Measurements from ENCODE around the gene KDM5B. TPM values are rescaled to one million over a fixed set of nuclear protein-coding genes. Genes with fewer than 3 reads are reported as not detected.

KDM5B gene
- total RNA-seq, 2 donors from 2014 or later, result 14.6 to 18.5 TPM

- Histone ChIP-seq H3K27me3 (no peaks in the 10 kb centered on the region), H3K36me3 (peaks cover 66% of the 10 kb centered on the region), H3K9me3 (no peaks in the 10 kb centered on the region), H3K27ac (no peak overlapping the region), H3K4me1 (no peaks in the 10 kb centered on the region), H3K4me3 (no peak overlapping the region)
- no peak for TF ChIP-seq CTCF (IDR thresholded peaks at IDR 0.05)
- DNase-seq (ENCODE audit: low spot score), result no peak
These were observed 46.2 kb downstream of the KDM5B start for GRCh38 chr1:202762019-202762418.

- Histone ChIP-seq H3K4me3 (no peak overlapping the region), H3K27ac (no peak overlapping the region), H3K36me3 (peaks cover 66% of the 10 kb centered on the region), H3K27me3 (no peaks in the 10 kb centered on the region), H3K9me3 (no peaks in the 10 kb centered on the region), H3K4me1 (no peaks in the 10 kb centered on the region)
- TF ChIP-seq CTCF (IDR thresholded peaks at IDR 0.05), result no peak
- DNase-seq (ENCODE audit: low spot score), result no peak
These were observed 47.6 kb downstream of the KDM5B start for GRCh38 chr1:202760589-202760988.

GRCh38 chr1:202756391-202756790 is 51.8 kb downstream of the KDM5B start:
- no peak for TF ChIP-seq CTCF (IDR thresholded peaks at IDR 0.05)
- no peaks in the 10 kb centered on the region for H3K27me3 ChIP-seq
- no peak overlapping the region for H3K4me3 ChIP-seq
- no peaks in the 10 kb centered on the region for H3K4me1 ChIP-seq
- no peaks in the 10 kb centered on the region for H3K9me3 ChIP-seq
- no peak overlapping the region for H3K27ac ChIP-seq
- no peak for DNase-seq (ENCODE audit: low spot score)
- H3K36me3 ChIP-seq, result peaks cover 88% of the 10 kb centered on the region

- no peaks in the 10 kb centered on the region for H3K9me3 ChIP-seq
- DNase-seq (ENCODE audit: low spot score), result no peak
- no peaks in the 10 kb centered on the region for H3K27me3 ChIP-seq
- no peak overlapping the region for H3K4me3 ChIP-seq
- no peak for TF ChIP-seq CTCF (IDR thresholded peaks at IDR 0.05)
- no peaks in the 10 kb centered on the region for H3K4me1 ChIP-seq
- H3K27ac ChIP-seq, result no peak overlapping the region
- H3K36me3 ChIP-seq, result peaks cover 83% of the 10 kb centered on the region
These were observed 53.9 kb downstream of the KDM5B start for GRCh38 chr1:202754293-202754692.

- DNase-seq (ENCODE audit: low spot score), result no peak
- Histone ChIP-seq H3K27ac (no peak overlapping the region), H3K9me3 (no peaks in the 10 kb centered on the region), H3K4me1 (no peaks in the 10 kb centered on the region), H3K27me3 (no peaks in the 10 kb centered on the region), H3K4me3 (no peak overlapping the region), H3K36me3 (peaks cover 79% of the 10 kb centered on the region)
- TF ChIP-seq CTCF (IDR thresholded peaks at IDR 0.05), result no peak
These were observed 55.4 kb downstream of the KDM5B start for GRCh38 chr1:202752774-202753173.

GRCh38 chr1:202750761-202751160 is 57.5 kb downstream of the KDM5B start:
- Histone ChIP-seq H3K4me3 (no peak overlapping the region), H3K27me3 (no peaks in the 10 kb centered on the region), H3K36me3 (peaks cover 65% of the 10 kb centered on the region), H3K27ac (no peak overlapping the region), H3K4me1 (no peaks in the 10 kb centered on the region), H3K9me3 (no peaks in the 10 kb centered on the region)
- no peak for DNase-seq (ENCODE audit: low spot score)
- TF ChIP-seq CTCF (IDR thresholded peaks at IDR 0.05), result no peak
